Sigmoid colon (tissue), 4 donors: Measurements from ENCODE around the gene IFIT5.
A peak's percentile ranks its signal among the peaks of the same experiment; 100 is the strongest.

Source experiments
- CTCF ChIP-seq, 4 experiments: fragments of 450-650 bp in 3 of 4; fragments of 200-600 bp in 1 of 4; IDR thresholded peaks; one replicate each; pipeline ENCODE4 v1.5.1; 2016 to 2019; ENCODE audit warnings: antibody characterized with exemption in 4 of 4, mild to moderate bottlenecking in 3 of 4, moderate library complexity in 2 of 4
- EP300 ChIP-seq, 4 donors: sonication (generic); formaldehyde crosslinking; IDR thresholded peaks; one replicate each; pipeline ENCODE4 v1.6.1; 2017; ENCODE audit warnings: antibody characterized with exemption in 4 of 4
- POLR2A ChIP-seq, 2 donors: fragments of 450-650 bp; IDR thresholded peaks; one replicate each; pipeline ENCODE4 v1.6.1; 2016; ENCODE audit warnings: antibody characterized with exemption in 2 of 2, mild to moderate bottlenecking in 2 of 2, moderate library complexity in 2 of 2
- POLR2AphosphoS5 ChIP-seq, 4 donors: sonication (generic); formaldehyde crosslinking; IDR thresholded peaks; one replicate each; pipeline ENCODE4 v1.6.1; 2017; ENCODE audit warnings: antibody characterized with exemption in 4 of 4

DNA sequence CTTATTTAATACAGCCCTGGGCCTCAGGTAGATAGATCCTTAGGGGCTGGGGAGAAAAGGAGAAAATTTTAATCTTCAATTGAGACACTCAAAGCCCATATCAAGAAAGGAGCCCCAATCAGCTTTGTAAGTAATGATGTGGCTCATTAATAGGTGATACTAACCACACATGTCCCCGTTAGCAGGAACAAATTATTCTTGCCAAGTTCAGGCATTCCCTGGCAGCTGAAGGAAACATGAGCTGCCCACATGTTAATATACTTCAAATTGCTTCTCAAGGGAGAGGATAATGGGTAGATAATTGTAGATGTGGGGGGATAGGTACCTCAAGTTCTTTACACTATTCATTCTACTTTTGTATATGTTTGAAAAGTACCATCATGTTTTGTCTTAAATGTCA lies 14.5 kb downstream of the IFIT5 start:
- TF ChIP-seq EP300 (IDR thresholded peaks at IDR 0.05) (peak in 1 of 4 donors; percentile 24), CTCF (IDR thresholded peaks at IDR 0.05) (no peak), POLR2A (IDR thresholded peaks at IDR 0.05) (no peak), POLR2AphosphoS5 (IDR thresholded peaks at IDR 0.05) (peak in 1 of 4 donors; percentile 61)
